ENCODE measurements around the gene SERPINB1. TPM values are rescaled to one million over a fixed set of nuclear protein-coding genes. Genes with fewer than 3 reads are reported as not detected.
"Not testable (repeated sequence)": the region's sequence is repeated elsewhere in the genome, so short reads cannot be mapped to it uniquely, and the experiment has no call there.

Gene SERPINB1
- total RNA-seq, 4 donors from 2014 or later: 21.3 to 29.0 (median 23.1) TPM

GRCh38 chr6:2857185-2857579 lies 15.5 kb upstream of the SERPINB1 start:
- Histone ChIP-seq H3K4me3 (no peak overlapping the region), H3K36me3 (no peaks in the 10 kb centered on the region), H3K27ac (peak overlapping the region in 3 of 4 donors; percentile 76 to 78 (median 78)), H3K27me3 (no peaks in the 10 kb centered on the region), H3K4me1 (peaks cover 0 to 56% (median 34%) of the 10 kb centered on the region in 4 donors), H3K9me3 (no peaks in the 10 kb centered on the region)
- 87 to 90% methylated on average over 7 of the region's 7 CpGs for WGBS, 2 donors
- no peak for TF ChIP-seq POLR2A (IDR thresholded peaks at IDR 0.05)
- no peak for TF ChIP-seq EP300 (IDR thresholded peaks at IDR 0.05)
- no peak for TF ChIP-seq CTCF (IDR thresholded peaks at IDR 0.05)
- DNase-seq (ENCODE audit: low spot score in 2 of 2): no peak

GRCh38 chr6:2855061-2855519 lies 13.4 kb upstream of the SERPINB1 start:
- peak overlapping the region; percentile 28 to 81 (median 74) for H3K27ac ChIP-seq
- DNase-seq (ENCODE audit: low spot score in 2 of 2): no peak
- no peaks in the 10 kb centered on the region for H3K9me3 ChIP-seq
- WGBS, 2 donors: 40 to 44% methylated on average over 10 to 13 of the region's 13 CpGs
- peaks cover 0 to 61% (median 31%) of the 10 kb centered on the region in 4 donors for H3K4me1 ChIP-seq
- H3K36me3 ChIP-seq: no peaks in the 10 kb centered on the region
- no peaks in the 10 kb centered on the region for H3K27me3 ChIP-seq
- peak overlapping the region in 1 of 4 donors; percentile 27 for H3K4me3 ChIP-seq
- TF ChIP-seq EP300 (IDR thresholded peaks at IDR 0.05) (no peak), CTCF (IDR thresholded peaks at IDR 0.05) (no peak), POLR2A (IDR thresholded peaks at IDR 0.05) (no peak)

GRCh38 chr6:2854396-2854982 lies 12.8 kb upstream of the SERPINB1 start:
- no peak for DNase-seq (ENCODE audit: low spot score in 2 of 2)
- no peaks in the 10 kb centered on the region for H3K36me3 ChIP-seq
- H3K4me1 ChIP-seq: peaks cover 0 to 61% (median 31%) of the 10 kb centered on the region in 4 donors
- H3K9me3 ChIP-seq: no peaks in the 10 kb centered on the region
- WGBS, 2 donors: 36 to 43% methylated on average over 11 of the region's 11 CpGs
- TF ChIP-seq EP300 (IDR thresholded peaks at IDR 0.05) (peak in 1 of 2 donors; percentile 7), CTCF (IDR thresholded peaks at IDR 0.05) (peak in 1 of 5 experiments; percentile 7), POLR2A (IDR thresholded peaks at IDR 0.05) (peak in 1 of 2 donors; percentile 18)
- H3K4me3 ChIP-seq: peak overlapping the region; percentile 14 to 46 (median 24)
- H3K27me3 ChIP-seq: no peaks in the 10 kb centered on the region
- H3K27ac ChIP-seq: peak overlapping the region; percentile 28 to 81 (median 74)

- TF ChIP-seq EP300 (IDR thresholded peaks at IDR 0.05) (peak in 1 of 2 donors; percentile 37), POLR2A (IDR thresholded peaks at IDR 0.05) (no peak), CTCF (IDR thresholded peaks at IDR 0.05) (peak; percentile 25 to 50 (median 31))
- DNase-seq (ENCODE audit: low spot score in 2 of 2): peak in 1 of 2 donors; percentile 47
- Histone ChIP-seq H3K36me3 (no peaks in the 10 kb centered on the region), H3K27me3 (no peaks in the 10 kb centered on the region), H3K4me3 (peak overlapping the region; percentile 14 to 46 (median 24)), H3K27ac (peak overlapping the region; percentile 28 to 81 (median 74)), H3K4me1 (peaks cover 0 to 56% (median 30%) of the 10 kb centered on the region in 4 donors), H3K9me3 (no peaks in the 10 kb centered on the region)
- 9 to 15% methylated on average over 14 of the region's 14 CpGs for WGBS, 2 donors
These were observed 12.2 kb upstream of the SERPINB1 start for GRCh38 chr6:2853769-2854395.

- DNase-seq (ENCODE audit: low spot score in 2 of 2); H3K27me3 ChIP-seq; H3K36me3 ChIP-seq; H3K9me3 ChIP-seq: not testable (repeated sequence)
- Histone ChIP-seq H3K4me1 (peaks cover 0 to 50% (median 24%) of the 10 kb centered on the region in 4 donors), H3K27ac (peak overlapping the region in 3 of 4 donors; percentile 69 to 81 (median 78)), H3K4me3 (peak overlapping the region in 1 of 4 donors; percentile 46)
- WGBS, 2 donors: 92 to 100% methylated on average over 1 of the region's 1 CpG
These were observed 11.7 kb upstream of the SERPINB1 start for GRCh38 chr6:2853378-2853768.

Data from tibial nerve (tissue), 4 donors.